ENCODE measurements around the gene EDNRA. TPM values are rescaled to one million over a fixed set of nuclear protein-coding genes. Genes with fewer than 3 reads are reported as not detected.

EDNRA gene
- 0.24 to 0.58 TPM (median 0.30 TPM) in 5 replicates for total RNA-seq (2022; extraction: Qiagen RNA extraction; ENCODE audit: low read depth)

GRCh38 chr4:147480891-147481576 lies at the start of gene EDNRA:
Gene EDNRA (plus strand): TSS chr4:147481097. CDS start chr4:147485682, 4,585 bp downstream.

Other genes starting within 250 kb of the EDNRA start
- gene TMEM184C, start 136.3 kb downstream of the EDNRA start, total RNA-seq (2022; extraction: Qiagen RNA extraction; ENCODE audit: low read depth) = 20.9 to 23.9 TPM (median 22.8 TPM) in 5 replicates
- gene PRMT9, start 203.1 kb downstream of the EDNRA start, total RNA-seq (2022; extraction: Qiagen RNA extraction; ENCODE audit: low read depth) = 2.4 to 3.3 TPM (median 2.9 TPM) in 5 replicates

Measured in A549 treated with GW870086 at 1 μM for 4 hours (cell line).